Adipocyte (in vitro differentiated cells): ENCODE results near the gene CAMK2N2.
A peak's percentile ranks its signal among the peaks of the same experiment; 100 is the strongest.
"Not testable (repeated sequence)": the region's sequence is repeated elsewhere in the genome, so short reads cannot be mapped to it uniquely, and the experiment has no call there.

Experiments
- DNase-seq: peaks from one replicate; pipeline ENCODE4 v3.0.0-alpha.2; 2015; ENCODE audit warnings: low read depth
- H3K27me3 ChIP-seq: replicated peaks from 2 replicates; pipeline ENCODE4 v1.7.0; 2013; ENCODE audit warnings: mild to moderate bottlenecking, low read length, moderate library complexity; ENCODE audit not compliant: control insufficient read depth, insufficient read depth
- H3K36me3 ChIP-seq: 2 replicates; pipeline ENCODE4 v1.7.0; 2013; ENCODE audit warnings: low read length, mild to moderate bottlenecking, moderate library complexity; ENCODE audit not compliant: control insufficient read depth, insufficient read depth, severe bottlenecking
- H3K4me1 ChIP-seq: 2 replicates; pipeline ENCODE4 v1.7.0; 2013; ENCODE audit warnings: mild to moderate bottlenecking, low read length, moderate library complexity; ENCODE audit not compliant: control insufficient read depth, insufficient read depth
- H3K4me3 ChIP-seq: 2 replicates; pipeline ENCODE4 v1.7.0; 2013; ENCODE audit warnings: mild to moderate bottlenecking, low read length, moderate library complexity
- H3K9ac ChIP-seq: 2 replicates; pipeline ENCODE4 v1.7.0; 2013; ENCODE audit warnings: mild to moderate bottlenecking, low read length, moderate library complexity
- H3K9me3 ChIP-seq: 2 replicates; pipeline ENCODE4 v1.7.0; 2013; ENCODE audit warnings: mild to moderate bottlenecking, low read length, moderate library complexity; ENCODE audit not compliant: control insufficient read depth

Gene CAMK2N2

GRCh38 chr3:184267249-184267648, 5.9 kb upstream of the CAMK2N2 start:
- not testable (repeated sequence) for H3K9me3 ChIP-seq, H3K4me3 ChIP-seq, H3K9ac ChIP-seq, H3K36me3 ChIP-seq, DNase-seq, H3K4me1 ChIP-seq
- peaks cover 16% of the 10 kb centered on the region for H3K27me3 ChIP-seq

- peaks cover 6% of the 10 kb centered on the region for H3K27me3 ChIP-seq
- no peak overlapping the region for H3K4me3 ChIP-seq
These were observed 1.4 kb upstream of the CAMK2N2 start for GRCh38 chr3:184262764-184263179.

GRCh38 chr3:184261854-184262763, 756 bp upstream of the CAMK2N2 start:
- Histone ChIP-seq H3K27me3 (peaks cover 6% of the 10 kb centered on the region), H3K9ac (no peak overlapping the region), H3K4me3 (peak overlapping the region; percentile 74), H3K9me3 (no peaks in the 10 kb centered on the region), H3K4me1 (peaks cover 10% of the 10 kb centered on the region), H3K36me3 (no peaks in the 10 kb centered on the region)
- DNase-seq, result peak; percentile 44

More at GRCh38 chr3:184262764-184263179, 1.4 kb upstream of the CAMK2N2 start:
- Histone ChIP-seq H3K9ac (no peak overlapping the region), H3K9me3 (no peaks in the 10 kb centered on the region), H3K4me1 (peaks cover 10% of the 10 kb centered on the region), H3K36me3 (no peaks in the 10 kb centered on the region)
- DNase-seq, result no peak

GRCh38 chr3:184260724-184261269, 556 bp downstream of the CAMK2N2 start:
- no peaks in the 10 kb centered on the region for H3K9me3 ChIP-seq
- peak overlapping the region; percentile 41 for H3K4me3 ChIP-seq
- H3K36me3 ChIP-seq, result no peaks in the 10 kb centered on the region
- peaks cover 10% of the 10 kb centered on the region for H3K4me1 ChIP-seq
- DNase-seq, result peak; percentile 4
- no peak overlapping the region for H3K9ac ChIP-seq
- H3K27me3 ChIP-seq, result peaks cover 6% of the 10 kb centered on the region

GRCh38 chr3:184259878-184260723, 1.3 kb downstream of the CAMK2N2 start:
- Histone ChIP-seq H3K27me3 (peaks cover 6% of the 10 kb centered on the region), H3K9ac (no peak overlapping the region), H3K9me3 (no peaks in the 10 kb centered on the region), H3K4me3 (no peak overlapping the region), H3K36me3 (no peaks in the 10 kb centered on the region), H3K4me1 (peaks cover 10% of the 10 kb centered on the region)
- peak; percentile 77 for DNase-seq

GRCh38 chr3:184259396-184259877, 1.9 kb downstream of the CAMK2N2 start:
- peaks cover 10% of the 10 kb centered on the region for H3K4me1 ChIP-seq
- H3K27me3 ChIP-seq, result peaks cover 6% of the 10 kb centered on the region
- H3K4me3 ChIP-seq, result no peak overlapping the region
- H3K36me3 ChIP-seq, result no peaks in the 10 kb centered on the region
- no peak overlapping the region for H3K9ac ChIP-seq
- no peaks in the 10 kb centered on the region for H3K9me3 ChIP-seq
- DNase-seq, result no peak

GRCh38 chr3:184258926-184259325, 2.4 kb downstream of the CAMK2N2 start:
- Histone ChIP-seq H3K4me3 (no peak overlapping the region), H3K9ac (no peak overlapping the region), H3K36me3 (no peaks in the 10 kb centered on the region), H3K4me1 (peaks cover 10% of the 10 kb centered on the region), H3K27me3 (peaks cover 6% of the 10 kb centered on the region), H3K9me3 (no peaks in the 10 kb centered on the region)
- no peak for DNase-seq

GRCh38 chr3:184257083-184257915, 4.1 kb downstream of the CAMK2N2 start:
- H3K4me1 ChIP-seq, result peaks cover 10% of the 10 kb centered on the region
- no peaks in the 10 kb centered on the region for H3K9me3 ChIP-seq
- H3K4me3 ChIP-seq, result no peak overlapping the region
- H3K27me3 ChIP-seq, result no peaks in the 10 kb centered on the region
- no peak for DNase-seq
- H3K9ac ChIP-seq, result no peak overlapping the region
- H3K36me3 ChIP-seq, result no peaks in the 10 kb centered on the region

- DNase-seq, result no peak
- Histone ChIP-seq H3K36me3 (no peaks in the 10 kb centered on the region), H3K27me3 (no peaks in the 10 kb centered on the region)
These were observed 5.9 kb downstream of the CAMK2N2 start for GRCh38 chr3:184255291-184256039.

More at GRCh38 chr3:184255291-184256039, 5.9 kb downstream of the CAMK2N2 start:
- Histone ChIP-seq H3K4me1 (peaks cover 3% of the 10 kb centered on the region), H3K4me3 (no peak overlapping the region), H3K9me3 (no peaks in the 10 kb centered on the region), H3K9ac (no peak overlapping the region)
